Amniotic stem cell (primary cell): Measurements from ENCODE around the gene OOSP4A.
"Not testable (repeated sequence)": the region's sequence is repeated elsewhere in the genome, so short reads cannot be mapped to it uniquely, and the experiment has no call there.

Experiments used
- DNase-seq: peaks from one replicate; lab custom pipeline; 2025; lab: John Stamatoyannopoulos, UW

OOSP4A gene

GRCh38 chr11:59981106-59981770, 17.4 kb downstream of the OOSP4A start:
- no peak for DNase-seq

DNA sequence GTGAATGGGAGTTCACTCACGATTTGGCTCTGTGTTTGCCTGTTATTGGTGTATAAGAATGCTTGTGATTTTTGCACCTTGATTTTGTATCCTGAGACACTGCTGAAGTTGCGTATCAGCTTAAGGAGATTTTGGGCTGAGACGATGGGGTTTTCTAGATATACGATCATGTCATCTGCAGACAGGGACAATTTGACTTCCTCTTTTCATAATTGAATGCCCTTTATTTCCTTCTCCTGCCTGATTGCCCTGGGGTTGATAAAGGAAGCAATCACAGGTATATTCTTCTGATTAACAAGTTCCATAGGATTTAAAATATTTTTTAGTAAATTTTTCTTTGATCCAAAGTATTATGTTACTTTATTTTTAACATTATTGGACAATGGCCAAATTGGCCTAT, 18.2 kb downstream of the OOSP4A start:
- not testable (repeated sequence) for DNase-seq

DNA sequence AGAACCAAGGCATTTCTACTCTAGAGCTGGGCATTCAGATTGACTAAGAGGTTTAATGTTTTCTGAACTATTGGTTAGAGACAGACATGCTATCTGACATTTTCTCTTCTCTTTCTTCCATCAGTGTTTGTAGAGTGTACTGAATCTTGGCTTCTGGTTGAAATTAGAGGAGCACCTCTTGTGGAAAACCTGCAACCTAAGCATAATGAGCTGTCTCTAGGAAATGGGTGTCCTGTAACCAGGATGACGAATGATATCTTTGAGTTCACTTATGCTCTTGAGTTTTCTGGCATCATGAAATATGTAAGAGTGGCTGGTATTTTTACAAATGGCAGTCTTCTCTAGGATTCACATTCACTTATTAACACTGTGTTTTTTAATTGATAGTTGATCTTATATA, 19.4 kb downstream of the OOSP4A start:
- DNase-seq: no peak

DNA sequence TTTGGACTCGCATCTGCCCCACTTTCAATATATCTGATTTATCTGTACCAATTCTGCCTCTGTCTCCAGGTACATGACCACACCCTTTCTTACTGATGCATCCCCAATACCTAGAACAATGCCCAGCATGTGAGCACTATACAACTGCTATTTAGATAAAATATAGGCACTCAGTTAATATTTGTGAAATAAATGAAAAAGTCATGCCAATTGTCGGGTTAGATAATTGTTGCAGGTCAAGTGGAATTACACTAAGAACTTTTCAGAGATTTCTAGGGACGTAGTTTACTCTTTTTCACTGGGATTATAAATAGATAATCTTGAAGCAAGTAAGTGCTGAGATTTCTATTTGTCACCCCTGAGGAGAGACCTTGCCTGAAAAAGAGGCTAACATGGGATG, 20.5 kb downstream of the OOSP4A start:
- no peak for DNase-seq

DNA sequence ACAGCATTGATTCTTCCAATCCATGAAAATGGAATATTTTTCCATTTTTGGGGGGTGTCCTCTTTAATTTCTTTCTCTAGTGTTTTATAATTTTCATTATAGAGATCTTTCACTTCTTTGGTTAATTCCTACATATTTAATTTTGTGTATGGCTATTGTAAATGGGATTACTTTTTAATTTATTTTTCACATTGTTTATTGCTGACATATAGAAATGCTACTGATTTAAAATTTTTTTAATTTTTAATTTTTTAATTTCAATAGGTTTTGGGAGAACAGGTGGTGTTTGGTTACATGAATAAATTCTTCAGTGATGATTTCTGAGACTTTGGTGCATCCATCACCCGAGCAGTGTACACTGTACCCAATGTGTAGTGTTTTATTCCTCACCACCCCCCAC, 26.6 kb downstream of the OOSP4A start:
- DNase-seq: no peak

DNA sequence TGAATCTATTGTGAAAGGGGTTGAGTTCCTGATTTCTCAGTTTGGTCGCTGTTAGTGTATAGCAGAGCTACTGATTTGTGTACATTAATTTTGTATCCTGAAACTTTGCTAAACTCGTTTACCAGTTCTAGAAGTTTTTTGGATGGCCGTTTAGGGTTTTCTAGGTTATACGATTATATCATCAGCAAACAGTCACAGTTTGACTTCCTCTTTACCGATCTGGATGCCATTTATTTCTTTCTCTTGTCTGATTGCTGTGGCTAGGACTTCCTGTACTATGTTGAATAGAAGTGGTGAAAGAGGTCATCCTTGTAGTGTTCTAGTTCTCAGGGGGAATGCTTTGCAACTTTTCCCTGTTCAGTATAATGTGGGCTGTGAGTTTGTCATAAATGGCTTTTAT, 28.6 kb downstream of the OOSP4A start:
- DNase-seq: no peak

DNA sequence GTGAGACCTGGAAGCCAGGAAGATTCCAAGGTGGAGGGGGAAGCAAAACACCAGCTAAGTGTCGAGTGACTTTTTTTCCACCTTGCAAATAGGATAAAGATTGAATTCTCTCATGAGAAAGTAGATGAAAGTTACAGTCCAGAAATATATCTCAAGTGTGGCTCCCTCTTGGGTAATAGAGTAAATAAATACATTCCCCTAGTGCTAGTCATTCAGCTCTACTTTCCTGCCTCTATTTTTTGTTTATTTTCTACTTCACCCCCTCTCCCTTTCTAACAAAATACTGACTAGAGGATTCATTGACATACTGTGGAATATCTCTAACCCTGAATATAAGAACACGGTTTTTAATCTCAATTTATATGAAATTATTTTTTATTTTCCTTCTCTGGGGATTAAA, 34.0 kb downstream of the OOSP4A start:
- DNase-seq: no peak

- no peak for DNase-seq
These were observed 35.9 kb downstream of the OOSP4A start for GRCh38 chr11:59999691-60000090.

GRCh38 chr11:60003729-60004128, 39.9 kb downstream of the OOSP4A start:
- no peak for DNase-seq

GRCh38 chr11:60005360-60005759, 41.5 kb downstream of the OOSP4A start:
- no peak for DNase-seq

DNA sequence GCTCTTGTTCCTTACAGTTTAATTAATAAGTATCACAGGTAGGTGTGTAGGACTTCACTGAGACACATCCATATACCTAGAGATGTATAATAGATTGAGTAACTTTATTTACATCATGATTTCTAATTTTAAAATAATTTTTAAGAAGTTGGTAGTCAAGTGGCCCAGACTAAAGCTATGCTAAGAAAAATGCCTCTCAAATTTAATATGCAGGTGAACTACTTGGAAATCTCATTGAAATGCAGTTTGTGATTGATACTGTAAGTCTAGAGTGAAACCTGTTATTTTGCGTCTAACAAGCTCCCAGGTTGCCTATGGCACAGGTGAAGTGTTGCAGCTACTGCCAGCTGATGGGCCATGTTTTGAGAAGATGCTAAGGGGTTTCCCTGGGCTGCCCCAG, 53.0 kb downstream of the OOSP4A start, which contains the start of gene OOSP4B:
Gene OOSP4B, plus strand, starts transcription at position 301 of the 400 bp plus-strand sequence.
- no peak for DNase-seq

GRCh38 chr11:60018058-60018457, 54.2 kb downstream of the OOSP4A start:
- DNase-seq: no peak
